Astrocyte (in vitro differentiated cells and primary cell): ENCODE data around the gene HMX1. TPM values are rescaled to one million over a fixed set of nuclear protein-coding genes. Genes with fewer than 3 reads are reported as not detected.

Experiments used
- DNase-seq: peaks from one replicate; pipeline ENCODE4 v3.0.0-alpha.2; 2010; ENCODE audit warnings: low read depth
- FAIRE-seq: peaks from 2 replicates; lab custom pipeline; 2011; peaks lifted over from hg19 to GRCh38; lab: Jason Lieb, UNC
- H2AFZ ChIP-seq: 2 replicates; pipeline ENCODE4 v1.6.0; 2012; ENCODE audit warnings: low read depth, low read length, inconsistent platforms
- H3K27ac ChIP-seq: 2 replicates; pipeline ENCODE4 v1.5.1; 2011; ENCODE audit warnings: low read depth, low read length, inconsistent platforms
- H3K27me3 ChIP-seq: 2 replicates; pipeline ENCODE4 v1.6.0; 2011; ENCODE audit warnings: low read length, inconsistent platforms; ENCODE audit not compliant: insufficient read depth
- H3K36me3 ChIP-seq: 2 replicates; pipeline ENCODE4 v1.5.1; 2011; ENCODE audit warnings: low read length, inconsistent platforms; ENCODE audit not compliant: insufficient read depth
- H3K4me1 ChIP-seq: 2 replicates; pipeline ENCODE4 v1.5.1; 2011; ENCODE audit warnings: low read length, inconsistent platforms; ENCODE audit not compliant: insufficient read depth
- H3K4me2 ChIP-seq: 2 replicates; pipeline ENCODE4 v1.6.0; 2012; ENCODE audit warnings: low read length, inconsistent platforms
- H3K4me3 ChIP-seq: 2 replicates; pipeline ENCODE4 v1.5.1; 2011; ENCODE audit warnings: low read depth, mild to moderate bottlenecking, low read length, inconsistent platforms; ENCODE audit not compliant: insufficient read depth
- H3K79me2 ChIP-seq: 2 replicates; pipeline ENCODE4 v1.6.0; 2012; ENCODE audit warnings: mild to moderate bottlenecking, low read length, inconsistent platforms; ENCODE audit not compliant: insufficient read depth
- H3K9ac ChIP-seq: 2 replicates; pipeline ENCODE4 v1.6.0; 2012; ENCODE audit warnings: mild to moderate bottlenecking, low read length, inconsistent platforms
- H3K9me3 ChIP-seq: 2 replicates; pipeline ENCODE4 v1.5.1; 2012; ENCODE audit warnings: low read depth, mild to moderate bottlenecking, low read length, inconsistent platforms; ENCODE audit not compliant: insufficient read depth
- H4K20me1 ChIP-seq: 2 replicates; pipeline ENCODE4 v1.6.0; 2012; ENCODE audit warnings: low read length, inconsistent platforms; ENCODE audit not compliant: insufficient read depth
- H3K27ac Mint-ChIP-seq: one replicate; pipeline ENCODE4 v1.8.0; 2021; ENCODE audit warnings: mild to moderate bottlenecking, mixed read lengths; ENCODE audit not compliant: unreplicated experiment
- H3K27me3 Mint-ChIP-seq: one replicate; pipeline ENCODE4 v1.8.0; 2021; ENCODE audit warnings: low read depth, mixed read lengths; ENCODE audit not compliant: unreplicated experiment
- H3K36me3 Mint-ChIP-seq: one replicate; pipeline ENCODE4 v1.8.0; 2021; ENCODE audit warnings: low read depth, mixed read lengths; ENCODE audit not compliant: unreplicated experiment
- H3K4me1 Mint-ChIP-seq: one replicate; pipeline ENCODE4 v1.8.0; 2021; ENCODE audit warnings: low read depth, mixed read lengths; ENCODE audit not compliant: unreplicated experiment
- H3K4me3 Mint-ChIP-seq: one replicate; pipeline ENCODE4 v1.8.0; 2021; ENCODE audit warnings: mild to moderate bottlenecking, moderate library complexity, mixed read lengths; ENCODE audit not compliant: unreplicated experiment
- H3K9me3 Mint-ChIP-seq: one replicate; pipeline ENCODE4 v1.8.0; 2021; ENCODE audit warnings: mild to moderate bottlenecking, mixed read lengths; ENCODE audit not compliant: unreplicated experiment
- CTCF ChIP-seq: IDR thresholded peaks from 2 replicates; pipeline ENCODE4 v1.5.1; 2011; ENCODE audit warnings: low read depth, mild to moderate bottlenecking, inconsistent platforms, low read length, moderate library complexity; ENCODE audit not compliant: insufficient read depth
- EZH2 ChIP-seq: IDR thresholded peaks from 2 replicates; pipeline ENCODE4 v1.6.1; 2012; ENCODE audit warnings: mild to moderate bottlenecking, low read length, inconsistent platforms; ENCODE audit not compliant: insufficient read depth
- total RNA-seq: library from RNA; stranded (reverse); gene quantifications from 2 replicates; pipeline ENCODE4 v1.2.1, GENCODE V29; 2021

HMX1 gene
- total RNA-seq, 1 donor from 2014 or later: 0.25 TPM

- Histone ChIP-seq H3K27me3 (peaks cover 32% of the 10 kb centered on the region), H3K4me1 (no peaks in the 10 kb centered on the region), H3K79me2 (no peaks in the 10 kb centered on the region), H3K4me2 (no peak overlapping the region), H3K36me3 (no peaks in the 10 kb centered on the region), H2AFZ (no peak overlapping the region), H3K27ac (no peak overlapping the region), H3K9me3 (no peaks in the 10 kb centered on the region), H3K4me3 (no peak overlapping the region), H3K9ac (no peak overlapping the region), H4K20me1 (no peaks in the 10 kb centered on the region)
- Mint-ChIP-seq H3K4me1 (peaks cover 7% of the 10 kb centered on the region), H3K27ac (no peak overlapping the region), H3K27me3 (peaks cover 78% of the 10 kb centered on the region), H3K4me3 (no peak overlapping the region), H3K36me3 (no peaks in the 10 kb centered on the region), H3K9me3 (peaks cover 10% of the 10 kb centered on the region)
- TF ChIP-seq EZH2 (no peak), CTCF (no peak)
- DNase-seq (no peak), FAIRE-seq (no peak)
Measured at GRCh38 chr4:8854016-8854415, 17.6 kb downstream of the HMX1 start.

DNA sequence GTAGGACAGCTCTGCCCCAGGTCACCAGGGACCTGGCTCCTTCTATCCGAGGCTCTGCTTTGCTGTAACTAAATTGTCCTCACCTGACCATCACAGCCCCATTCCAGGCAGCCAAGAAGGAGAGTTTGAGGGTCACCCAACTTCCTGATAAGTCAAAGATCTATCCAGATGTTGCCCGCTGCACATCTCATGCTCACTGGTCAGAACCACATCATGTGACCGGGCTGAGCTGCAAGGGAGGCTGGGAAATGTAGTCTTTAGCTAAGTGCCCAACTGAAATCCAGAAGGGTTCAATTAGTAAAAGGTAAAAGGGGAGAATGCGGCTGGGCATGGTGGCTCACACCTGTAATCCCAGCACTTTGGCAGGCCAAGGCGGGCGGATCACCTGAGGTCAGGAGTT lies 18.4 kb downstream of the HMX1 start:
- H3K36me3 ChIP-seq: no peaks in the 10 kb centered on the region
- H3K27ac ChIP-seq: no peak overlapping the region
- Mint-ChIP-seq H3K27me3 (peaks cover 81% of the 10 kb centered on the region), H3K4me3 (no peak overlapping the region), H3K4me1 (peaks cover 7% of the 10 kb centered on the region), H3K9me3 (peaks cover 13% of the 10 kb centered on the region), H3K36me3 (no peaks in the 10 kb centered on the region), H3K27ac (no peak overlapping the region)
- no peak for DNase-seq
- TF ChIP-seq CTCF: no peak
- no peak for TF ChIP-seq EZH2
- FAIRE-seq: no peak
- no peaks in the 10 kb centered on the region for H3K9me3 ChIP-seq
- H2AFZ ChIP-seq: no peak overlapping the region
- no peak overlapping the region for H3K4me3 ChIP-seq
- H3K4me2 ChIP-seq: no peak overlapping the region
- no peaks in the 10 kb centered on the region for H4K20me1 ChIP-seq
- H3K9ac ChIP-seq: no peak overlapping the region
- H3K4me1 ChIP-seq: no peaks in the 10 kb centered on the region
- peaks cover 25% of the 10 kb centered on the region for H3K27me3 ChIP-seq
- no peaks in the 10 kb centered on the region for H3K79me2 ChIP-seq

DNA sequence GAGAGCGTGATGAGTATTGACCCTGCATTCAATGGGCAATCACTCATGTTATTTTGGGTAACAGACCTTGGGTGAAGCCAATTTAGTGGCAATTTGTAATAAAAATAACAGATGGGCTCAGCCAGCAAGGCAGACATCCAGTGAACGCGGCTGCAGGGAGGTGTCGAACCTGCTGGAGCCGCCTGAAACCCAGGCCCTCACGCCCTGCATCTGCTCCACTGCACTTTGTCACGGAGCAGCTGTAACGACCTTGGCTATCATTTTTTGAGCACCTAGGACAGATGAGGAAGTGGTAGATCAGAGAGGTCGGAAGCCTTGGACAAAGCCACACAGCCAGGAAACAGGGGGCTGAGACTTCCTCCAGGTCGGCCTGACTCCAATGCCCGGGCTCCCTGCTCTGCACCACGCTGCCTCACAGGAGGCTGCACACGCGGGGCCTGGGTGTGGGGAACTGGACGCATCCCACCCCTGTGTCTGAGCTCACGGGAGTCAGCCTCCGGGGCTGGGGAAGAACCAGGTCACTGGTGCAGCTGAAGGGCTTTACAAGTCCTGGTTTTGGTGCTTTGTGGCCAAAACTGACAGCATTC lies 19.4 kb downstream of the HMX1 start:
- Histone ChIP-seq H3K4me3 (no peak overlapping the region), H3K9ac (no peak overlapping the region), H3K36me3 (no peaks in the 10 kb centered on the region), H3K27me3 (peaks cover 21% of the 10 kb centered on the region), H2AFZ (no peak overlapping the region), H4K20me1 (no peaks in the 10 kb centered on the region), H3K9me3 (no peaks in the 10 kb centered on the region), H3K79me2 (no peaks in the 10 kb centered on the region), H3K4me1 (no peaks in the 10 kb centered on the region), H3K4me2 (no peak overlapping the region), H3K27ac (no peak overlapping the region)
- no peak overlapping the region for H3K27ac Mint-ChIP-seq
- DNase-seq (no peak), FAIRE-seq (no peak)
- peaks cover 7% of the 10 kb centered on the region for H3K4me1 Mint-ChIP-seq
- no peak overlapping the region for H3K4me3 Mint-ChIP-seq
- H3K36me3 Mint-ChIP-seq: no peaks in the 10 kb centered on the region
- peaks cover 84% of the 10 kb centered on the region for H3K27me3 Mint-ChIP-seq
- peaks cover 14% of the 10 kb centered on the region for H3K9me3 Mint-ChIP-seq
- TF ChIP-seq EZH2: no peak
- no peak for TF ChIP-seq CTCF
